ENCODE measurements around the gene PRRT4. TPM values are rescaled to one million over a fixed set of nuclear protein-coding genes. Genes with fewer than 3 reads are reported as not detected.

Gene PRRT4
- total and polyA plus RNA-seq, 2 of the 4 experiments (the other 2 are of a cell fraction) = not detected

DNA sequence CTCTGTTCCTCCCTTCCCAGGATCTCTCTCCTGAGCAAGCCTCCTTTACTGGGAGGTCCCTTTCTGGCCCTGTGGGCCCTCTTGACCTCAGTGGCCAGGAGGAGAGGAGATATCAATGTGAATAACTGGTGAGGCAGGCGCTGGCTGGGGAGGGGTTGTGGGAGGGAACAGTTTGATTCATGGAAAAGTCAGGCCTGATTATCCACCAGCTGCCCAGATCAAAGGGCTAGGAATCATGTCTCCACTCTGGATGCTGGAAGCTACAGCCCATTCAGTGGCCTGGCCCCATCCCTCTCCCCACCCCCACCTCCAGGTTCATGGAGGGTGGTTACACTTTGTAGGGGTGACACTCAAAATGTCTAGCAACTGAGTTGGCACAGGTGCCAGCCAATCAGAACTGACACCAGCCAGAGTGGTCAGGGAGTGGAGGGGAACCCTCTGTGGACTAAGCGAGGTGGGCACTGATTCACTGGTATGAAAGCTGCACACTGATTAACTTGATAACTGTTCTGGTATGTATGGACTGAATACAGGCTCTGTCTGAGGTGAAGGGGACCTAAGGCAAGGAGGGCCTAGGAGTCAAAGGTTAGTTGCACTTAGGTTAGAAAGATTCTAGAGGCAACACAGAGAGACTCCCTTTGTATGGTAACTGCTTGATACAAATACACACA is 4.8 kb downstream of the PRRT4 start:
- Histone ChIP-seq H4K20me1 (ENCODE audit: insufficient read depth, low read length) (no peaks in the 10 kb centered on the region), H3K27me3 (ENCODE audit: control insufficient read depth, insufficient read depth, low read length) (peaks cover 87% of the 10 kb centered on the region), H3K56ac (ENCODE audit: extremely low read depth, insufficient read depth, low read length) (no peak overlapping the region), H3K4me2 (ENCODE audit: low read depth, low read length) (no peak overlapping the region), H2BK15ac (ENCODE audit: low read depth, low read length) (no peak overlapping the region), H3K4ac (ENCODE audit: low read depth, low read length) (no peak overlapping the region), H3K23ac (ENCODE audit: low read depth, low read length) (no peak overlapping the region), H3K9ac (ENCODE audit: low read depth, low read length) (no peak overlapping the region), H4K8ac (ENCODE audit: low read depth in 2 of 2, low read length in 2 of 2) (no peak overlapping the region), H2AFZ (replicated peaks; ENCODE audit: low read length, poor library complexity) (no peak overlapping the region), H2BK120ac (ENCODE audit: low read depth, low read length) (no peak overlapping the region), H3K14ac (replicated peaks; ENCODE audit: low read depth, low read length) (no peak overlapping the region), H4K91ac (ENCODE audit: insufficient read depth, low read depth, low read length) (no peak overlapping the region), H3K4me1 (ENCODE audit: control insufficient read depth, insufficient read depth, low read length) (no peaks in the 10 kb centered on the region; the same call in 1 of the 2 replicates), H3K18ac (ENCODE audit: low read depth, low read length) (no peak overlapping the region), H2AK9ac (replicated peaks; ENCODE audit: low read depth, low read length, poor library complexity) (no peak overlapping the region), H3K9me1 (ENCODE audit: insufficient read depth, low read length) (no peaks in the 10 kb centered on the region), H3K9me3 (ENCODE audit: control insufficient read depth, insufficient read depth, low read length) (no peaks in the 10 kb centered on the region), H4K5ac (ENCODE audit: low read depth, low read length) (no peak overlapping the region), H3K36me3 (ENCODE audit: control insufficient read depth, insufficient read depth, low read length) (no peaks in the 10 kb centered on the region), H2BK20ac (ENCODE audit: low read depth, low read length) (no peak overlapping the region), H3K4me3 (ENCODE audit: insufficient read depth, low read depth, low read length) (no peak overlapping the region), H3K27ac (ENCODE audit: insufficient read depth, low read length) (no peak overlapping the region), H3K79me1 (ENCODE audit: low read depth in 1 of 2, low read length in 2 of 2) (no peaks in the 10 kb centered on the region), H2AK5ac (ENCODE audit: low read depth, low read length) (no peak overlapping the region), H2BK5ac (ENCODE audit: low read depth, low read length, poor library complexity, severe bottlenecking) (no peak overlapping the region)
- DNase-seq (no peak), ATAC-seq (ENCODE audit: low read depth) (no peak)
- dilution Hi-C loops (cut with HindIII; ENCODE audit: low sequenced_read_pairs, unreplicated experiment) (no loop called here), intact Hi-C loops (cut with micrococcal nuclease) (no loop called here), in situ Hi-C loops (cut with MboI; ENCODE audit: low sequenced_read_pairs) (no loop called here)
- POLR2A ChIA-PET (ENCODE audit: unreplicated experiment) = no interaction called here
- CTCF ChIA-PET = interaction anchor here (0.9 to 2.4 kb wide), 2 partner anchors 9 kb away, joined by 3 to 7 read pairs; no protein-coding TSS in a partner anchor
- 67% methylated on average over 1 of the region's 2 CpGs; no CpG with 5 or more reads in 1 of the 2 experiments for WGBS, 2 experiments (ENCODE audit: extremely low coverage in 2 of 2, insufficient read length in 1 of 2)
- BruUV-seq (replicated peaks) = no TSS peak
- TF ChIP-seq MAZ (IDR thresholded peaks at IDR 0.05; ENCODE audit: borderline replicate concordance, low read depth, low read length) (no peak), MXI1 (IDR thresholded peaks at IDR 0.05; ENCODE audit: borderline replicate concordance, low read depth, low read length) (no peak), CEBPB (IDR thresholded peaks at IDR 0.05; ENCODE audit: low read depth, low read length) (no peak), SMC3 (IDR thresholded peaks at IDR 0.05; ENCODE audit: low read depth, low read length) (no peak), BHLHE40 (IDR thresholded peaks at IDR 0.05; ENCODE audit: low read depth, low read length) (no peak), RAD21 (IDR thresholded peaks at IDR 0.05; ENCODE audit: low read length) (no peak), POLR2A (IDR thresholded peaks at IDR 0.05; ENCODE audit: low read depth, low read length) (no peak), CHD1 (IDR thresholded peaks at IDR 0.05; ENCODE audit: low read depth, low read length) (no peak), RCOR1 (IDR thresholded peaks at IDR 0.05; ENCODE audit: insufficient replicate concordance, low read length) (no peak), MAFK (IDR thresholded peaks at IDR 0.05; ENCODE audit: low read depth, low read length) (no peak), RFX5 (IDR thresholded peaks at IDR 0.05; ENCODE audit: low read depth, low read length) (no peak)
- TF ChIP-seq, protein P1, sequence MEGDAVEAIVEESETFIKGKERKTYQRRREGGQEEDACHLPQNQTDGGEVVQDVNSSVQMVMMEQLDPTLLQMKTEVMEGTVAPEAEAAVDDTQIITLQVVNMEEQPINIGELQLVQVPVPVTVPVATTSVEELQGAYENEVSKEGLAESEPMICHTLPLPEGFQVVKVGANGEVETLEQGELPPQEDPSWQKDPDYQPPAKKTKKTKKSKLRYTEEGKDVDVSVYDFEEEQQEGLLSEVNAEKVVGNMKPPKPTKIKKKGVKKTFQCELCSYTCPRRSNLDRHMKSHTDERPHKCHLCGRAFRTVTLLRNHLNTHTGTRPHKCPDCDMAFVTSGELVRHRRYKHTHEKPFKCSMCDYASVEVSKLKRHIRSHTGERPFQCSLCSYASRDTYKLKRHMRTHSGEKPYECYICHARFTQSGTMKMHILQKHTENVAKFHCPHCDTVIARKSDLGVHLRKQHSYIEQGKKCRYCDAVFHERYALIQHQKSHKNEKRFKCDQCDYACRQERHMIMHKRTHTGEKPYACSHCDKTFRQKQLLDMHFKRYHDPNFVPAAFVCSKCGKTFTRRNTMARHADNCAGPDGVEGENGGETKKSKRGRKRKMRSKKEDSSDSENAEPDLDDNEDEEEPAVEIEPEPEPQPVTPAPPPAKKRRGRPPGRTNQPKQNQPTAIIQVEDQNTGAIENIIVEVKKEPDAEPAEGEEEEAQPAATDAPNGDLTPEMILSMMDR (conservative IDR thresholded peaks at IDR 0.05; ENCODE audit: low read depth, low read length) = no peak
- TF ChIP-seq, protein P2, sequence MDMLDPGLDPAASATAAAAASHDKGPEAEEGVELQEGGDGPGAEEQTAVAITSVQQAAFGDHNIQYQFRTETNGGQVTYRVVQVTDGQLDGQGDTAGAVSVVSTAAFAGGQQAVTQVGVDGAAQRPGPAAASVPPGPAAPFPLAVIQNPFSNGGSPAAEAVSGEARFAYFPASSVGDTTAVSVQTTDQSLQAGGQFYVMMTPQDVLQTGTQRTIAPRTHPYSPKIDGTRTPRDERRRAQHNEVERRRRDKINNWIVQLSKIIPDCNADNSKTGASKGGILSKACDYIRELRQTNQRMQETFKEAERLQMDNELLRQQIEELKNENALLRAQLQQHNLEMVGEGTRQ (IDR thresholded peaks at IDR 0.05; ENCODE audit: low read depth, low read length) = no peak

Data from IMR-90 (cell line).